MM.1S (cell line): ENCODE data around the gene SLC40A1.

Source experiments
- DNase-seq: peaks from one replicate; pipeline ENCODE4 v3.0.0-alpha.2; 2015
- H2AFZ ChIP-seq: fragments of 300-600 bp; sonication (generic); 2 replicates; pipeline ENCODE4 v1.6.0; 2016; ENCODE audit warnings: antibody characterized with exemption, low read length
- H3F3A ChIP-seq: fragments of 300-600 bp; sonication (generic); 2 replicates; pipeline ENCODE4 v1.6.1; 2016; ENCODE audit warnings: mild to moderate bottlenecking, antibody characterized with exemption, low read length, moderate library complexity, mixed read lengths; ENCODE audit not compliant: insufficient read depth
- H3K27ac ChIP-seq: fragments of 300-600 bp; sonication (generic); 2 replicates; pipeline ENCODE4 v1.5.1; 2016; ENCODE audit warnings: mild to moderate bottlenecking, low read length
- H3K27me3 ChIP-seq: fragments of 300-600 bp; sonication (generic); replicated peaks from 2 replicates; pipeline ENCODE4 v1.6.0; 2016; ENCODE audit warnings: low read length; ENCODE audit not compliant: insufficient read depth
- H3K36me3 ChIP-seq: fragments of 300-600 bp; sonication (generic); replicated peaks from 2 replicates; pipeline ENCODE4 v1.6.1; 2016; ENCODE audit warnings: mild to moderate bottlenecking, low read length, mixed read lengths; ENCODE audit not compliant: insufficient read depth
- H3K4me1 ChIP-seq: fragments of 300-600 bp; sonication (generic); 2 replicates; pipeline ENCODE4 v1.6.1; 2016; ENCODE audit warnings: low read length, mixed read lengths
- H3K4me2 ChIP-seq: fragments of 300-600 bp; sonication (generic); 2 replicates; pipeline ENCODE4 v1.6.0; 2016; ENCODE audit warnings: low read depth, low read length
- H3K4me3 ChIP-seq: fragments of 300-600 bp; sonication (generic); 2 replicates; pipeline ENCODE4 v1.5.1; 2016; ENCODE audit warnings: low read length, mixed read lengths
- H3K79me2 ChIP-seq: fragments of 300-600 bp; sonication (generic); 2 replicates; pipeline ENCODE4 v1.6.1; 2016; ENCODE audit warnings: mixed run types, low read length, mixed read lengths
- H3K9ac ChIP-seq: fragments of 300-600 bp; sonication (generic); 2 replicates; pipeline ENCODE4 v1.6.1; 2016; ENCODE audit warnings: low read length, mixed read lengths
- H3K9me2 ChIP-seq: fragments of 300-600 bp; sonication (generic); replicated peaks from 2 replicates; pipeline ENCODE4 v1.6.1; 2016; ENCODE audit warnings: mild to moderate bottlenecking, low read length, mixed read lengths; ENCODE audit not compliant: insufficient read depth
- H3K9me3 ChIP-seq: fragments of 300-600 bp; sonication (generic); replicated peaks from 2 replicates; pipeline ENCODE4 v1.6.1; 2016; ENCODE audit warnings: mild to moderate bottlenecking, low read length, mixed read lengths; ENCODE audit not compliant: insufficient read depth
- H4K20me1 ChIP-seq: fragments of 300-600 bp; sonication (generic); 2 replicates; pipeline ENCODE4 v1.6.1; 2016; ENCODE audit warnings: mild to moderate bottlenecking, low read length, moderate library complexity, mixed read lengths; ENCODE audit not compliant: insufficient read depth
- EZH2 ChIP-seq: fragments of 300-600 bp; sonication (generic); optimal IDR thresholded peaks from 2 replicates; pipeline ENCODE3; 2017; ENCODE audit warnings: low read depth, mild to moderate bottlenecking, antibody characterized with exemption, low read length, mixed read lengths
- EZH2phosphoT487 ChIP-seq: fragments of 300-600 bp; sonication (generic); IDR thresholded peaks from 2 replicates; pipeline ENCODE4 v1.6.1; 2018; ENCODE audit warnings: antibody characterized with exemption, low read length
- TF ChIP-seq, protein P1 (sequence below): fragments of 300-600 bp; sonication (generic); IDR thresholded peaks from 2 replicates; pipeline ENCODE4 v1.5.1; 2016; ENCODE audit warnings: antibody characterized with exemption, low read length, mixed read lengths

The SLC40A1 gene

DNA sequence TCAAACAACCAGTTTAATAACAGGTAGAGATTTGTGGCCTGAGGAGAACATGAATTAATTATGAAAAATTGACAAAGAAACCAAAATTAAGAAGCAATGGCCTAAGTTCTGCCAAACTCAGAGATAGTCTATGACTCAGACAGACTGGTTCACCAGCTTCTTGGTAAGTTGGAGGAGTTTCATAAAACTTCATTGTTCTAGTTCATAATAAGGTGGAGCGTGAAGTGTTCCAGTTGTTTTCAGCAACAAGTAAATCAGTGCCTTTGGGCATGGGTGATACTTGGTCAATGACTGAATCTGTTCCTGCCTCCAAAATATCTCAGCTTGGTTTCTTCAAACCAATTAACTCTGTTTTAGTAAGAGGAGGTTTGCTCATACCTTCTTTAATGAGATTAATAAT, 40.0 kb downstream of the SLC40A1 start:
- Histone ChIP-seq H3K9ac (no peak overlapping the region), H3K36me3 (no peaks in the 10 kb centered on the region), H3K27ac (no peak overlapping the region), H2AFZ (no peak overlapping the region), H3K27me3 (no peaks in the 10 kb centered on the region), H3F3A (no peaks in the 10 kb centered on the region), H3K9me3 (no peaks in the 10 kb centered on the region), H3K79me2 (no peaks in the 10 kb centered on the region), H3K4me1 (no peaks in the 10 kb centered on the region), H4K20me1 (no peaks in the 10 kb centered on the region), H3K4me2 (no peak overlapping the region), H3K9me2 (no peaks in the 10 kb centered on the region), H3K4me3 (no peak overlapping the region)
- no peak for TF ChIP-seq EZH2phosphoT487
- TF ChIP-seq, protein P1, sequence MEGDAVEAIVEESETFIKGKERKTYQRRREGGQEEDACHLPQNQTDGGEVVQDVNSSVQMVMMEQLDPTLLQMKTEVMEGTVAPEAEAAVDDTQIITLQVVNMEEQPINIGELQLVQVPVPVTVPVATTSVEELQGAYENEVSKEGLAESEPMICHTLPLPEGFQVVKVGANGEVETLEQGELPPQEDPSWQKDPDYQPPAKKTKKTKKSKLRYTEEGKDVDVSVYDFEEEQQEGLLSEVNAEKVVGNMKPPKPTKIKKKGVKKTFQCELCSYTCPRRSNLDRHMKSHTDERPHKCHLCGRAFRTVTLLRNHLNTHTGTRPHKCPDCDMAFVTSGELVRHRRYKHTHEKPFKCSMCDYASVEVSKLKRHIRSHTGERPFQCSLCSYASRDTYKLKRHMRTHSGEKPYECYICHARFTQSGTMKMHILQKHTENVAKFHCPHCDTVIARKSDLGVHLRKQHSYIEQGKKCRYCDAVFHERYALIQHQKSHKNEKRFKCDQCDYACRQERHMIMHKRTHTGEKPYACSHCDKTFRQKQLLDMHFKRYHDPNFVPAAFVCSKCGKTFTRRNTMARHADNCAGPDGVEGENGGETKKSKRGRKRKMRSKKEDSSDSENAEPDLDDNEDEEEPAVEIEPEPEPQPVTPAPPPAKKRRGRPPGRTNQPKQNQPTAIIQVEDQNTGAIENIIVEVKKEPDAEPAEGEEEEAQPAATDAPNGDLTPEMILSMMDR, result no peak
- no peak for TF ChIP-seq EZH2
- DNase-seq, result no peak

DNA sequence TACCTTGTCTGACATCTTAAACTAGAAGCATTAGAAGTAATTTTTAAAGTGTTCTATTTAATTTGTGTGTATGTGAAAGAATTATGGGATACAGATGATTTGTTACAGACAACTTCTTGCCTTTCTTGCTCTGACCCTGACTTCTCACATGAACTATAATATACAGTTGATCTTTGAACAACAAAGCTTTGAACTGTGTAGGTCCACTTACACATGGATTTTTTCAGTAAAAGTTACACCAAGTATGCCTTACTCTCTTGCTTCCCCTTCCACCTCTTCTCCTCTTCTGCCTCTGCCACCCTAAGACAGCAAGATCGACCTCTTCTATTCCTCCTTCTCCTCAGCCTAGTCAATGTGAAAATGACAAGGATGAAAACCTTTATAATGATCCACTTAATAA, 42.2 kb downstream of the SLC40A1 start:
- Histone ChIP-seq H3K4me2 (no peak overlapping the region), H3K9me3 (no peaks in the 10 kb centered on the region), H3F3A (no peaks in the 10 kb centered on the region), H2AFZ (no peak overlapping the region), H3K79me2 (no peaks in the 10 kb centered on the region), H3K9ac (no peak overlapping the region), H3K9me2 (no peaks in the 10 kb centered on the region), H3K4me3 (no peak overlapping the region), H3K27ac (no peak overlapping the region), H3K36me3 (no peaks in the 10 kb centered on the region), H3K4me1 (no peaks in the 10 kb centered on the region), H3K27me3 (no peaks in the 10 kb centered on the region), H4K20me1 (no peaks in the 10 kb centered on the region)
- TF ChIP-seq EZH2, result no peak
- TF ChIP-seq EZH2phosphoT487, result no peak
- TF ChIP-seq, protein P1, result no peak
- no peak for DNase-seq

DNA sequence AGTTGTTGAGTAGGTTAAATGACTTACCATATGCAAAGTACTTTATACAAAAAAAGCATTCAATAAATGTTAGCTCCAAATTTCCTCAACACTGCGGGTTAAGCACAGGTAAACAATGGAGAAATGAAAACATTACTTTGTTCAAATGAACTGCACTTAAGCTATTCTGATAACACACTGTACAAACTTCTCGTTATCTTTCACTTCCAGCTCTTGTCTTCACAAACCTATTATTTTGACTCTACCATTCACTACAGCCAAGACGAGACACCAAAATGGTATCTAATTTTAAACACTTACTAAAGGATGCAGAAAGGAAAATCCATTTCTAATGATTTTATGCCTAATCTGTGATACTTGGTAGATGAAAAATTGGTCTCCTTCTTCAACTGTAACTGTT, 43.8 kb downstream of the SLC40A1 start:
- TF ChIP-seq EZH2phosphoT487 (no peak), EZH2 (no peak)
- TF ChIP-seq, protein P1, result no peak
- Histone ChIP-seq H3K9ac (no peak overlapping the region), H3K4me1 (no peaks in the 10 kb centered on the region), H3K9me2 (no peaks in the 10 kb centered on the region), H3K9me3 (no peaks in the 10 kb centered on the region), H3K4me2 (no peak overlapping the region), H3K27ac (no peak overlapping the region), H3K79me2 (no peaks in the 10 kb centered on the region), H2AFZ (no peak overlapping the region), H3K4me3 (no peak overlapping the region), H4K20me1 (no peaks in the 10 kb centered on the region), H3F3A (no peaks in the 10 kb centered on the region), H3K27me3 (no peaks in the 10 kb centered on the region), H3K36me3 (no peaks in the 10 kb centered on the region)
- DNase-seq, result no peak
